C4-2B (cell line): ENCODE measurements around the gene TMEM158.

Source experiments
- ZFX ChIP-seq: fragments of 450-650 bp; IDR thresholded peaks from 2 replicates; pipeline ENCODE4 v1.6.1; 2017
- TF ChIP-seq, protein P1 (sequence below): fragments of 450-650 bp; conservative IDR thresholded peaks from 2 replicates; pipeline ENCODE4 v1.5.1; 2017; ENCODE audit warnings: mild to moderate bottlenecking

DNA sequence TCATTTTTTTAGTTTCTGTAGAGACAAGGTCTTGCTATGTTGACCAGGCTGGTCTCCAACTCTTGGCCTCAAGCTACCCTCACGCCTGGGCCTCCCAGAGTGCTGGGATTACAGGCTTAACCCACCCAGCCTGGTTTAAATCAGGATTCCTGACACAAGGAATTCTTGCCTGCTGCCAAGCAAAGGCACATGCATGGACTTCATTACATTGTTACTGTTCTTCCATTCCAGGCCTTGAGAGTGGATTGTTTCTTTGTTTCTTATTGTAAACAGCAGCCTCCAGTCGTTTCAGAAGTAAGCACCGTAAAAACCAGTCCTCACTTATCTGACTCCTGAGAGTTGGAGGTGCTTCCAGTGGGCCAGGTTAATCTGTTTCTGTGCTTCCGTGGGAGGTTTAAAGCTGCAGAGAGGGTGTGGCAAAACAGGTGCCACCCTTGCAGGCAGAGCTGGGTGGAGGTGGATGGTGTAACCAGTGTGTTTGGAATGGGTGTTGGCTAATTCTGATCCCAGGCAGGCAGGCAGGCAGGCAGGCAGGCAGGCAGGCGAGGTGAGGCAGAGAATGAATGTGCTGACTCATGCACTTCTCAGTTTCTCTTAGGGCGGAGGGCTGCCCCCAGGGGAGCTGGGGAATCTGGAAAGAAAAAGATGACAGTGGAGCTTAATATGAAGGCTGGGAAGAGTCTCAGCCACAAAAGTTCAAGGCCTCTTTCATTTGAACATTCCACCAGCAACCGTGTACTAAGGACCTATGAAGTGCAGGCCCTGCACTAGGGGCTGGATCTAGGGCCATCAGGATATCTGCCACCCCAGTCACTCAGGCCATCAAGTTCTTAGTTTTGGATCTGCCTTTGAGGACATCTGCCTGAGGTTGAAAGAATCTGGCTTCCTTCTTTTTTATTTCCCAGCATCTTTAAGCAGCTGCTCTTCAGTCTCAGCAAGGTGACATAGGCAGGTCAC lies 42.9 kb downstream of the TMEM158 start:
- TF ChIP-seq, protein P1, sequence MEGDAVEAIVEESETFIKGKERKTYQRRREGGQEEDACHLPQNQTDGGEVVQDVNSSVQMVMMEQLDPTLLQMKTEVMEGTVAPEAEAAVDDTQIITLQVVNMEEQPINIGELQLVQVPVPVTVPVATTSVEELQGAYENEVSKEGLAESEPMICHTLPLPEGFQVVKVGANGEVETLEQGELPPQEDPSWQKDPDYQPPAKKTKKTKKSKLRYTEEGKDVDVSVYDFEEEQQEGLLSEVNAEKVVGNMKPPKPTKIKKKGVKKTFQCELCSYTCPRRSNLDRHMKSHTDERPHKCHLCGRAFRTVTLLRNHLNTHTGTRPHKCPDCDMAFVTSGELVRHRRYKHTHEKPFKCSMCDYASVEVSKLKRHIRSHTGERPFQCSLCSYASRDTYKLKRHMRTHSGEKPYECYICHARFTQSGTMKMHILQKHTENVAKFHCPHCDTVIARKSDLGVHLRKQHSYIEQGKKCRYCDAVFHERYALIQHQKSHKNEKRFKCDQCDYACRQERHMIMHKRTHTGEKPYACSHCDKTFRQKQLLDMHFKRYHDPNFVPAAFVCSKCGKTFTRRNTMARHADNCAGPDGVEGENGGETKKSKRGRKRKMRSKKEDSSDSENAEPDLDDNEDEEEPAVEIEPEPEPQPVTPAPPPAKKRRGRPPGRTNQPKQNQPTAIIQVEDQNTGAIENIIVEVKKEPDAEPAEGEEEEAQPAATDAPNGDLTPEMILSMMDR = no peak
- no peak for TF ChIP-seq ZFX
